Cortex of kidney (tissue), 1 donor: ENCODE results near the gene NOP56.

Source experiments
- DNase-seq: peaks from one replicate; lab custom pipeline; 2025; lab: John Stamatoyannopoulos, UW

Gene NOP56

GRCh38 chr20:2701671-2702081 is 49.2 kb downstream of the NOP56 start:
- DNase-seq = no peak

- DNase-seq = no peak
These were observed 51.5 kb downstream of the NOP56 start for GRCh38 chr20:2703716-2704475.

- DNase-seq = no peak
These were observed 53.7 kb downstream of the NOP56 start for GRCh38 chr20:2705931-2706645.

- DNase-seq = no peak
These were observed 54.4 kb downstream of the NOP56 start for GRCh38 chr20:2706688-2707352.

- no peak for DNase-seq
These were observed 55.1 kb downstream of the NOP56 start for GRCh38 chr20:2707353-2708072.
